OCI-LY1 (cell line): ENCODE results near the gene PTPN2.

ENCODE experiments used
- CTCF ChIP-seq: fragments of 200-600 bp; sonication (generic), shearing (Covaris generic); IDR thresholded peaks from 2 replicates; pipeline ENCODE4 v1.5.1; 2017; ENCODE audit warnings: mild to moderate bottlenecking, antibody characterized with exemption, low read length, moderate library complexity, mixed read lengths
- EZH2 ChIP-seq: fragments of 200-600 bp; sonication (generic), shearing (Covaris generic); IDR thresholded peaks from 2 replicates; pipeline ENCODE4 v1.8.0; 2017; ENCODE audit warnings: borderline replicate concordance, mixed run types, mild to moderate bottlenecking, antibody characterized with exemption, low read length, moderate library complexity, mixed read lengths

GRCh38 chr18:12827588-12827987 is 56.4 kb downstream of the PTPN2 start:
- TF ChIP-seq CTCF (no peak), EZH2 (no peak)
